HG03460 (cell line): ENCODE data around the gene GPC1.

Experiments used
- ATAC-seq: cut with Tn5 transposase; IDR thresholded peaks from one replicate; pipeline ENCODE4 v1.9.1; 2021; ENCODE audit not compliant: unreplicated experiment

GPC1 gene

GRCh38 chr2:240455647-240456446, 20.4 kb downstream of the GPC1 start:
- ATAC-seq = no peak

GRCh38 chr2:240456447-240457222, 21.2 kb downstream of the GPC1 start:
- ATAC-seq = no peak

GRCh38 chr2:240457223-240458043, 22.0 kb downstream of the GPC1 start:
- ATAC-seq = no peak

- ATAC-seq = no peak
These were observed 22.8 kb downstream of the GPC1 start for GRCh38 chr2:240458044-240458899.

- ATAC-seq = no peak
These were observed 23.5 kb downstream of the GPC1 start for GRCh38 chr2:240458900-240459391.

- no peak for ATAC-seq
These were observed 24.2 kb downstream of the GPC1 start for GRCh38 chr2:240459401-240460252.

- ATAC-seq = no peak
These were observed 24.8 kb downstream of the GPC1 start for GRCh38 chr2:240460253-240460711.

GRCh38 chr2:240460781-240461431, 25.4 kb downstream of the GPC1 start:
- ATAC-seq = no peak

- ATAC-seq = no peak
These were observed 26.1 kb downstream of the GPC1 start for GRCh38 chr2:240461471-240462072.

- ATAC-seq = no peak
These were observed 26.7 kb downstream of the GPC1 start for GRCh38 chr2:240462073-240462706.

GRCh38 chr2:240462707-240463273, 27.3 kb downstream of the GPC1 start:
- ATAC-seq = no peak

GRCh38 chr2:240463274-240463865, 27.9 kb downstream of the GPC1 start:
- no peak for ATAC-seq

- no peak for ATAC-seq
These were observed 28.5 kb downstream of the GPC1 start for GRCh38 chr2:240463866-240464481.

GRCh38 chr2:240464514-240465241, 29.2 kb downstream of the GPC1 start:
- ATAC-seq = no peak

- no peak for ATAC-seq
These were observed 29.9 kb downstream of the GPC1 start for GRCh38 chr2:240465268-240465764.
